ENCODE measurements around the gene CASP8. TPM values are rescaled to one million over a fixed set of nuclear protein-coding genes. Genes with fewer than 3 reads are reported as not detected.

CASP8 gene
- total and polyA plus RNA-seq, 2 donors (not counting 3 experiments of a cell fraction or from before 2014, with no cell fraction given): 5.3 to 5.8 TPM

DNA sequence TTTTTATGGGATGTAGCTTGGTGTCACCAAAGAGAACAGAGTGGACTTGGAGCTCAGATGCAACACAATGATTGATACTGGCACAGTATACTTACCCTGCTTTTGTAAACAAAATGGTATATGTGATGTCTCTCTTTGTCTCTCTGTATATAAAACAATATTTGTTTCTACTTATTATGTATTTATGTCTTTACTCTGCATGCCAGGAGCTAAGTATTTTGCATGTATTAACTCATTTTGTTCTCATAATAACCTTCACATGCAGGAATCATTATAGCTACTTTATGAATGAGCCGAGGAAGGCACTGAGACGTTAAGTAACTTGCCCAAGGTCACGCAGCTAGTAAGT lies 27.9 kb upstream of the CASP8 start:
- H3K4me1 ChIP-seq (ENCODE audit: control insufficient read depth, extremely low read depth, insufficient read depth, low read length): peaks cover 10% of the 10 kb centered on the region
- FAIRE-seq: no peak
- no peaks in the 10 kb centered on the region for H4K20me1 ChIP-seq (replicated peaks; ENCODE audit: control insufficient read depth, extremely low read depth, insufficient read depth, low read length)
- DNase-seq (ENCODE audit: low read depth, low spot score): no peak
- CTCF ChIA-PET: interaction anchor here (0.6 to 3.4 kb wide), 55 partner anchors 10 to 548 kb away, joined by 3 to 331 read pairs (median 5); partner anchors contain the start of genes ALS2, CASP10, FLACC1 and ORC2
- no peaks in the 10 kb centered on the region for H3K9me1 ChIP-seq (replicated peaks; ENCODE audit: control insufficient read depth, extremely low read depth, insufficient read depth, low read length)
- no peak overlapping the region for H3K4me3 ChIP-seq (replicated peaks in 1 of 3; ENCODE audit: insufficient read depth in 1 of 3, low read depth in 1 of 3, low read length in 3 of 3)
- BruUV-seq (replicated peaks): no TSS peak
- H2AFZ ChIP-seq (ENCODE audit: low read depth, low read length): no peak overlapping the region
- POLR2A ChIA-PET: interaction anchor here (0.5 to 1.6 kb wide), 4 partner anchors 44 to 117 kb away, joined by 3 to 13 read pairs (median 3); partner anchors contain the start of genes CASP10 and CFLAR
- dilution Hi-C loops (cut with MboI; ENCODE audit: extremely low pct_ligation_motif_present, low sequenced_read_pairs) (no loop called here), intact Hi-C loops (cut with micrococcal nuclease) (loop anchor here (1.0 to 2.0 kb wide), 4 partner anchors 49 to 331 kb away; partner anchors contain the start of gene CASP10)
- no peak overlapping the region for H3K27ac ChIP-seq (ENCODE audit: insufficient read depth, low read depth, low read length)
- no peak overlapping the region for H3K4me2 ChIP-seq (ENCODE audit: insufficient read depth, low read length)
- H3K36me3 ChIP-seq (ENCODE audit: control insufficient read depth in 2 of 2, extremely low read depth in 1 of 2, insufficient read depth in 2 of 2, low read length in 2 of 2): no peaks in the 10 kb centered on the region
- TF ChIP-seq MYC (IDR thresholded peaks at IDR 0.05; ENCODE audit: low read depth, low read length) (no peak), POLR2A (IDR thresholded peaks at IDR 0.05; ENCODE audit: low read depth, low read length) (no peak), JUN (IDR thresholded peaks at IDR 0.05; ENCODE audit: borderline replicate concordance, insufficient read depth, insufficient read length, low read depth) (no peak), POLR2AphosphoS5 (IDR thresholded peaks at IDR 0.05; ENCODE audit: insufficient read depth, low read depth, low read length) (no peak), EZH2 (IDR thresholded peaks at IDR 0.05; ENCODE audit: borderline replicate concordance, low read depth, low read length, severe bottlenecking) (no peak), FOS (IDR thresholded peaks at IDR 0.05; ENCODE audit: borderline replicate concordance, insufficient read depth, low read length) (no peak), GATA2 (IDR thresholded peaks at IDR 0.05; ENCODE audit: insufficient read depth, insufficient read length, low read depth, low read length) (no peak)
- TF ChIP-seq, protein P1, sequence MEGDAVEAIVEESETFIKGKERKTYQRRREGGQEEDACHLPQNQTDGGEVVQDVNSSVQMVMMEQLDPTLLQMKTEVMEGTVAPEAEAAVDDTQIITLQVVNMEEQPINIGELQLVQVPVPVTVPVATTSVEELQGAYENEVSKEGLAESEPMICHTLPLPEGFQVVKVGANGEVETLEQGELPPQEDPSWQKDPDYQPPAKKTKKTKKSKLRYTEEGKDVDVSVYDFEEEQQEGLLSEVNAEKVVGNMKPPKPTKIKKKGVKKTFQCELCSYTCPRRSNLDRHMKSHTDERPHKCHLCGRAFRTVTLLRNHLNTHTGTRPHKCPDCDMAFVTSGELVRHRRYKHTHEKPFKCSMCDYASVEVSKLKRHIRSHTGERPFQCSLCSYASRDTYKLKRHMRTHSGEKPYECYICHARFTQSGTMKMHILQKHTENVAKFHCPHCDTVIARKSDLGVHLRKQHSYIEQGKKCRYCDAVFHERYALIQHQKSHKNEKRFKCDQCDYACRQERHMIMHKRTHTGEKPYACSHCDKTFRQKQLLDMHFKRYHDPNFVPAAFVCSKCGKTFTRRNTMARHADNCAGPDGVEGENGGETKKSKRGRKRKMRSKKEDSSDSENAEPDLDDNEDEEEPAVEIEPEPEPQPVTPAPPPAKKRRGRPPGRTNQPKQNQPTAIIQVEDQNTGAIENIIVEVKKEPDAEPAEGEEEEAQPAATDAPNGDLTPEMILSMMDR (IDR thresholded peaks at IDR 0.05; ENCODE audit: extremely low read depth in 1 of 2, insufficient read depth in 1 of 2, low read depth in 1 of 2, low read length in 2 of 2): no peak
- TF ChIP-seq, protein P2, sequence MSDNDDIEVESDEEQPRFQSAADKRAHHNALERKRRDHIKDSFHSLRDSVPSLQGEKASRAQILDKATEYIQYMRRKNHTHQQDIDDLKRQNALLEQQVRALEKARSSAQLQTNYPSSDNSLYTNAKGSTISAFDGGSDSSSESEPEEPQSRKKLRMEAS (IDR thresholded peaks at IDR 0.05; ENCODE audit: insufficient read depth, insufficient read length): no peak
- H3K9ac ChIP-seq (replicated peaks; ENCODE audit: extremely low read depth, insufficient read depth, low read length): no peak overlapping the region
- H3K27me3 ChIP-seq (ENCODE audit: control insufficient read depth in 2 of 2, insufficient read depth in 2 of 2, low read length in 2 of 2): no peaks in the 10 kb centered on the region
- H3K9me3 ChIP-seq (replicated peaks; ENCODE audit: control insufficient read depth, insufficient read depth, low read length): no peaks in the 10 kb centered on the region
- no peaks in the 10 kb centered on the region for H3K79me2 ChIP-seq (ENCODE audit: control insufficient read depth, insufficient read depth, low read length)
